ENCODE measurements around the gene MPP2. TPM values are rescaled to one million over a fixed set of nuclear protein-coding genes. Genes with fewer than 3 reads are reported as not detected.
"Not testable (repeated sequence)": the region's sequence is repeated elsewhere in the genome, so short reads cannot be mapped to it uniquely, and the experiment has no call there.

MPP2 gene
- total and polyA plus RNA-seq, 4 experiments from 2014 or later: 0.10 to 3.0 (median 1.6) TPM

DNA sequence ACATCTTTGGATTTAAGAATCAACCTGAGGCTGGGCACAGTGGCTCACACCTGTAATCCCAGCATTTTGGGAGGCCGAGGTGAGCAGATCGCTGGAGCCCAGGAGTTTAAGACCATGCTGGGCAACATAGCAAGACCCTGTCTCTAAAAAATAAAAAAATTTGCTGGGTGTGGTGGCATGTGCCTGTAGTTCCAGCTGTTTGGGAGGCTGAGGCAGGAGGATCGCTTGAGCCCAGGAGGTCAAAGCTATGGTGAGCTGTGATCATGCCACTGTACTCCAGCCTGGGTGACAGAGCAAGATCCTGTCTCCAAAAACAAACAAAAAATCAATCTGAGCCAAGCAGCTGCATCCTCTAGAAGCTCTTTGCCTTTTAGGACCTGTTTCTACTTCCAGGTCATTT, 32.1 kb upstream of the MPP2 start:
- Mint-ChIP-seq H3K27ac (peak overlapping the region in 2 of 7 donors; percentile 13 to 41), H3K4me3 (peak overlapping the region in 4 of 8 donors; percentile 12 to 54 (median 38))
- H3K9me3 Mint-ChIP-seq; H3K4me1 Mint-ChIP-seq; H3K36me3 ChIP-seq (ENCODE audit: insufficient read depth, low read length); DNase-seq; H3K27me3 Mint-ChIP-seq; H3K27me3 ChIP-seq (ENCODE audit: insufficient read depth, low read length); intact Hi-C loops (cut with micrococcal nuclease); H3K27ac ChIP-seq (ENCODE audit: low read depth, low read length); H3K4me1 ChIP-seq (ENCODE audit: insufficient read depth, low read length); H3K4me3 ChIP-seq (ENCODE audit: low read length in 2 of 2); POLR2A ChIA-PET (ENCODE audit: partially characterized antibody); H3K9me3 ChIP-seq (ENCODE audit: control insufficient read depth in 1 of 2, low read length in 2 of 2); H3K36me3 Mint-ChIP-seq: not testable (repeated sequence)
- CTCF ChIA-PET (ENCODE audit: partially characterized antibody): interaction anchor here (0.6 to 2.9 kb wide), 4 partner anchors 22 to 103 kb away, joined by 3 to 17 read pairs (median 4); no protein-coding TSS in a partner anchor

DNA sequence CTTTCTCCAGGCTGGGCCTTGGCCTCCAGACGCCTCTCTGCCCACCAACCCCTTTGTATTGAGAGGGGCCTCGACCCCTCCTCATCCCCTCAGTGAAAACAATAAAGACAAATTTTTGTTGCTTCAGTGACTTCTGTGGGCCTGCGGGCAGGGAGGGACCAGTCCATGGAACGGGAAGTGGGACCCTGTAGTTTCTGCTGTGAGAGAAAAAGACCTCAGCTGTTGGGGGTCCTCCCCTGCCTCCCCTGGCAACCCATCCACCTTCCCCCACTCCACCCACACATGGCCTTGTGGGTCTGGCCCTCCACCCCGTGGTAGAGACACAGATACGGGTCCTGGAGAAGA, 31.5 kb upstream of the MPP2 start:
- Histone ChIP-seq H3K36me3 (ENCODE audit: insufficient read depth, low read length) (no peaks in the 10 kb centered on the region), H3K4me3 (ENCODE audit: low read length in 2 of 2) (no peak overlapping the region), H3K27me3 (ENCODE audit: insufficient read depth, low read length) (no peaks in the 10 kb centered on the region), H3K4me1 (ENCODE audit: insufficient read depth, low read length) (peaks cover 4% of the 10 kb centered on the region), H3K9me3 (ENCODE audit: control insufficient read depth in 1 of 2, low read length in 2 of 2) (no peaks in the 10 kb centered on the region), H3K27ac (ENCODE audit: low read depth, low read length) (no peak overlapping the region)
- intact Hi-C loops (cut with micrococcal nuclease): no loop called here
- Mint-ChIP-seq H3K4me3 (peak overlapping the region in 3 of 8 donors; percentile 20 to 44 (median 26)), H3K9me3 (no peaks in the 10 kb centered on the region), H3K36me3 (no peaks in the 10 kb centered on the region), H3K27me3 (peaks cover 2 to 4% of the 10 kb centered on the region in 2 donors), H3K4me1 (peaks cover 1 to 9% (median 3%) of the 10 kb centered on the region in 4 donors), H3K27ac (no peak overlapping the region)
- no peak for DNase-seq
- ChIA-PET CTCF (ENCODE audit: partially characterized antibody) (interaction anchor here (1.0 to 2.9 kb wide), 3 partner anchors 29 to 104 kb away, joined by 3 to 17 read pairs (median 9); no protein-coding TSS in a partner anchor), POLR2A (ENCODE audit: partially characterized antibody) (no interaction called here)

DNA sequence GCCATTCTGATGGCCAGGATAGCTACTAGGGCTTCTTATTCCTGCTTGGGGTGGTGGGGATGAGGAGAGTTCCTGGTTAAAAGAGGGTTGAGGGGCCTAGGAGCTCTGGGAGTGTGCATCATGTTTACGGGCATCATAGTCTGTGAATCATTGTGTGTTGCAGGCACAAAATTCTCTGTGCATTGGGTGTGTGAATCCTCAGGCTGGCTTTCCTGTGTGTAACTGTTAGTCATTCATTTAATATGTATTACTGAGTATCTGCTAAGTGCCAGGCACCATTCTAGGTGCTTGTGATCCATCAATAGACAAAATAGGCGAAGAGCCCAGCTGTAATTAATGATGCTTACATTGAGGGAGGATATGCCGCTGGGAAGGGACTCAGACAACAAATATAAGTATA, 29.1 kb upstream of the MPP2 start:
- Mint-ChIP-seq H3K27me3 (peaks cover 2 to 4% of the 10 kb centered on the region in 2 donors), H3K4me3 (peak overlapping the region in 2 of 8 donors; percentile 12 to 13), H3K27ac (no peak overlapping the region), H3K36me3 (no peaks in the 10 kb centered on the region), H3K9me3 (no peaks in the 10 kb centered on the region), H3K4me1 (peaks cover 1 to 9% (median 3%) of the 10 kb centered on the region in 4 donors)
- DNase-seq: no peak
- no peak overlapping the region for H3K27ac ChIP-seq (ENCODE audit: low read depth, low read length)
- intact Hi-C loops (cut with micrococcal nuclease): no loop called here
- no peaks in the 10 kb centered on the region for H3K27me3 ChIP-seq (ENCODE audit: insufficient read depth, low read length)
- no peaks in the 10 kb centered on the region for H3K36me3 ChIP-seq (ENCODE audit: insufficient read depth, low read length)
- no peaks in the 10 kb centered on the region for H3K9me3 ChIP-seq (ENCODE audit: control insufficient read depth in 1 of 2, low read length in 2 of 2)
- POLR2A ChIA-PET (ENCODE audit: partially characterized antibody): no interaction called here
- peaks cover 4% of the 10 kb centered on the region for H3K4me1 ChIP-seq (ENCODE audit: insufficient read depth, low read length)
- no peak overlapping the region for H3K4me3 ChIP-seq (ENCODE audit: low read length in 2 of 2)
- CTCF ChIA-PET (ENCODE audit: partially characterized antibody): interaction anchor here (1.0 to 1.6 kb wide), 3 partner anchors 10 to 105 kb away, joined by 4 to 6 read pairs (median 5); no protein-coding TSS in a partner anchor

DNA sequence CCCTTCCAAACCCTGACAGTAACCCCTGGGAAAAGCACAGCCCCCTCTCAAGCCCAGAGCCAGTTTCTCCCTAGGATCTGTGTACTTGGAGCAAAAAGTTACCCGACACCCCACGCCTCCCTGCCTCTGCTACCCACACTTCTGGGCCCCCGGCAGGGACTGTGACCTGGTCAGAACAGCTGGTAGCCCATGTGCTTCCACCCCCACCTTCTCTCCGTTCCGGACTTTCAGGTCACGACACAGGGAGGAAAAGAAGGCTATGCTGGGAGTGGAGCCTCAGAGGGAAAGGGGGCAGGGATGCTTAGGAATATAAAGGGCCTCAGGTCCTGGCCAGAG, 28.6 kb upstream of the MPP2 start:
- peaks cover 4% of the 10 kb centered on the region for H3K4me1 ChIP-seq (ENCODE audit: insufficient read depth, low read length)
- H3K9me3 ChIP-seq (ENCODE audit: control insufficient read depth in 1 of 2, low read length in 2 of 2): no peaks in the 10 kb centered on the region
- no peak overlapping the region for H3K27ac Mint-ChIP-seq
- H3K4me3 ChIP-seq (ENCODE audit: low read length in 2 of 2): no peak overlapping the region
- intact Hi-C loops (cut with micrococcal nuclease): no loop called here
- H3K4me1 Mint-ChIP-seq: peaks cover 1 to 9% (median 3%) of the 10 kb centered on the region in 4 donors
- H3K27ac ChIP-seq (ENCODE audit: low read depth, low read length): no peak overlapping the region
- CTCF ChIA-PET (ENCODE audit: partially characterized antibody): interaction anchor here (1.5 kb wide), 1 partner anchor 10 kb away, joined by 5 read pairs; no protein-coding TSS in a partner anchor
- H3K27me3 ChIP-seq (ENCODE audit: insufficient read depth, low read length): no peaks in the 10 kb centered on the region
- H3K27me3 Mint-ChIP-seq: peaks cover 2 to 4% of the 10 kb centered on the region in 2 donors
- no peaks in the 10 kb centered on the region for H3K36me3 ChIP-seq (ENCODE audit: insufficient read depth, low read length)
- no peak for DNase-seq
- no peaks in the 10 kb centered on the region for H3K9me3 Mint-ChIP-seq
- no peaks in the 10 kb centered on the region for H3K36me3 Mint-ChIP-seq
- H3K4me3 Mint-ChIP-seq: no peak overlapping the region
- POLR2A ChIA-PET (ENCODE audit: partially characterized antibody): no interaction called here

DNA sequence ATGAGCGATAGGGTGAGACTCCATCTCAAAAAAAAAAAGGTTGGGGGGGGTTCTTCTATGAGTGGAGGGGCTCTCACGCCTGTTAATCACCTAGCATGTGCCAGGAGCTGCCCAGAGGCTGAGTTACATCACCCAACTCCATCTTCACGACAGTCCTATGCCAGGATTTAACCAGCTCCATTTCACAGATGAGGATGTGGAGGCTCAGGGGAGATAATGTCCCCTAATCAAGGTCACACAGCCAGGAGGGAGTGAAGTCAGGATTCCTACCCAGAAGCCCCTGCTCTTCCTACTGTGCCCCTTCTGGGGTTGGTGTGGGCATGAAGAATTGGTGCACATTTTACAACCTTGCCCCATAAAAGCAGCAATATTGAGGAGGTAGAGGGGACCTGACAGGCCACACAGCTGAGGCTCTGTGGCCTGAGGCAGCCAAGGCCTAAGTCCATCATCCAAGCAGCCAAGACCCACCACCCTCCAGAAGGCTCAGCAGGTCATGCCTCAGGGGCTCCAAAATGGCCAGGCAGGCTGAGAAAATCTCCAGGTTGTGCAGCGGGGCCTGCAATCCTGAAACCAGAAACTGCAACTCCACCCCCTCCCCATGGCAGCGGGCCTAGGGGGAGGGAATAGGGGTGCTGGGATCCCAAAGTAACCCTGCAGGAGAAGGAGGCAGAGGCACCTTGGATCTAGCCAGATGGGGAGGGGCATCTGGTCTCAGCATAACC, 28.0 kb upstream of the MPP2 start:
- Histone ChIP-seq H3K27ac (ENCODE audit: low read depth, low read length) (no peak overlapping the region), H3K27me3 (ENCODE audit: insufficient read depth, low read length) (no peaks in the 10 kb centered on the region), H3K36me3 (ENCODE audit: insufficient read depth, low read length) (no peaks in the 10 kb centered on the region), H3K9me3 (ENCODE audit: control insufficient read depth in 1 of 2, low read length in 2 of 2) (no peaks in the 10 kb centered on the region), H3K4me1 (ENCODE audit: insufficient read depth, low read length) (peaks cover 4% of the 10 kb centered on the region), H3K4me3 (ENCODE audit: low read length in 2 of 2) (no peak overlapping the region)
- H3K27me3 Mint-ChIP-seq: peaks cover 2 to 4% of the 10 kb centered on the region in 2 donors
- DNase-seq: no peak
- peaks cover 1 to 9% (median 3%) of the 10 kb centered on the region in 4 donors for H3K4me1 Mint-ChIP-seq
- POLR2A ChIA-PET (ENCODE audit: partially characterized antibody): no interaction called here
- H3K27ac Mint-ChIP-seq: no peak overlapping the region
- no peak overlapping the region for H3K4me3 Mint-ChIP-seq
- CTCF ChIA-PET (ENCODE audit: partially characterized antibody): interaction anchor here (1.0 kb wide), 1 partner anchor 9 kb away, joined by 5 read pairs; no protein-coding TSS in a partner anchor
- H3K36me3 Mint-ChIP-seq: no peaks in the 10 kb centered on the region
- intact Hi-C loops (cut with micrococcal nuclease): no loop called here
- no peaks in the 10 kb centered on the region for H3K9me3 Mint-ChIP-seq

DNA sequence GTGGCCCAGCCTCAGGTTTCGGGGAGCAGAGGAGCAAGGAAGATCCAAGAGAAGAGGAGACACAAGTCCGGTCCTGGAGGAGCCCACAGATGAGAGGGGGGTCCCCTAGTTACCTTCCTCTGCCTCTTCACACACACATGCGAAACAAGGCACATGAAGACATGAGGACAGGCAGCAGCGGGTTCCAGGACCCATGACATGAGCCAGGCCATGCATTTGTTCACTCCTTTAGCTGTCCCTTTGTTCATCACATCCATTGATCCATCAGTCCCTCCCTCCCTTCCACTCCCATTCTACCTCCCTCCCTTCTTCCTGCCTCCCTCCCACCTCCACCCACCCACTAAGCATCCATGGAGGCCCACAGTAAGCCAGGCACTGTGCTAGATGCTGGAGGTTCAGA, 25.6 kb upstream of the MPP2 start:
- DNase-seq: no peak
- Histone ChIP-seq H3K36me3 (ENCODE audit: insufficient read depth, low read length) (no peaks in the 10 kb centered on the region), H3K4me3 (ENCODE audit: low read length in 2 of 2) (no peak overlapping the region), H3K27ac (ENCODE audit: low read depth, low read length) (no peak overlapping the region), H3K9me3 (ENCODE audit: control insufficient read depth in 1 of 2, low read length in 2 of 2) (no peaks in the 10 kb centered on the region), H3K27me3 (ENCODE audit: insufficient read depth, low read length) (no peaks in the 10 kb centered on the region), H3K4me1 (ENCODE audit: insufficient read depth, low read length) (peaks cover 9% of the 10 kb centered on the region)
- no peak overlapping the region for H3K4me3 Mint-ChIP-seq
- H3K27ac Mint-ChIP-seq: no peak overlapping the region
- no peaks in the 10 kb centered on the region for H3K9me3 Mint-ChIP-seq
- ChIA-PET CTCF (ENCODE audit: partially characterized antibody) (interaction anchor here (1.0 kb wide), 1 partner anchor 11 kb away, joined by 5 read pairs; no protein-coding TSS in a partner anchor), POLR2A (ENCODE audit: partially characterized antibody) (no interaction called here)
- intact Hi-C loops (cut with micrococcal nuclease): no loop called here
- H3K36me3 Mint-ChIP-seq: no peaks in the 10 kb centered on the region
- peaks cover 8 to 20% (median 8%) of the 10 kb centered on the region in 4 donors for H3K4me1 Mint-ChIP-seq
- peaks cover 2 to 4% of the 10 kb centered on the region in 2 donors for H3K27me3 Mint-ChIP-seq

DNA sequence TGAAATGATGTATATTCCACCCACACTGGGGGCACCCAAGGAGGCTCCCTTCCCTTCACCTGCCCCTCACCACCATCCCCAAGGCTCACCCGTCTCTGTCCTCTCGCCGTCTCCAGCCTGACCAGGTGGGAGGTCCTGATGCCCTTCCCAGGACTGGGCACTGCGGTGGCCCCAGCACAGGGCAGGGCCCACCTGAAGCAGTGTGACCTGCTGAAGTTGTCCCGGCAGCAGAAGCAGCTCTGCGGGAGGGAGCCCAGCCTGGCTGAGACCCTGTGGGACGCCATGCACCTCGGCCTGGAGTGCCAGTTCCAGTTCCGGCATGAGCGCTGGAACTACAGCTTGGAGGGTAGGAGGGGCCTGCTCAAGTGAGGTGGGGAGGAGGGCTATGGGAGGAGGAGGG, 25.0 kb upstream of the MPP2 start:
- Histone ChIP-seq H3K27ac (ENCODE audit: low read depth, low read length) (no peak overlapping the region), H3K9me3 (ENCODE audit: control insufficient read depth in 1 of 2, low read length in 2 of 2) (no peaks in the 10 kb centered on the region), H3K27me3 (ENCODE audit: insufficient read depth, low read length) (no peaks in the 10 kb centered on the region), H3K4me1 (ENCODE audit: insufficient read depth, low read length) (peaks cover 14% of the 10 kb centered on the region), H3K4me3 (ENCODE audit: low read length in 2 of 2) (no peak overlapping the region), H3K36me3 (ENCODE audit: insufficient read depth, low read length) (no peaks in the 10 kb centered on the region)
- DNase-seq: no peak
- CTCF ChIA-PET (ENCODE audit: partially characterized antibody): interaction anchor here (1.0 kb wide), 1 partner anchor 11 kb away, joined by 5 read pairs; no protein-coding TSS in a partner anchor
- Mint-ChIP-seq H3K4me1 (peaks cover 10 to 23% (median 12%) of the 10 kb centered on the region in 4 donors), H3K4me3 (no peak overlapping the region), H3K27me3 (peaks cover 2 to 4% of the 10 kb centered on the region in 2 donors), H3K27ac (no peak overlapping the region), H3K36me3 (no peaks in the 10 kb centered on the region), H3K9me3 (no peaks in the 10 kb centered on the region)
- POLR2A ChIA-PET (ENCODE audit: partially characterized antibody): no interaction called here
- intact Hi-C loops (cut with micrococcal nuclease): no loop called here

Data from CD4-positive, alpha-beta memory T cell (primary cell).